ENCODE measurements around the gene CCDC142.

- no peak for TF ChIP-seq CTCF (conservative IDR thresholded peaks at IDR 0.05)
- no peak for TF ChIP-seq ZFX (IDR thresholded peaks at IDR 0.05)
Measured at GRCh38 chr2:74462054-74462785, 20.6 kb downstream of the CCDC142 start.

Data from C4-2B (cell line).